OCI-LY3 (cell line): Measurements from ENCODE around the gene KATNB1.

Experiments
- H2AFZ ChIP-seq: fragments of 200-600, 300-600 bp; shearing (Covaris generic); 2 replicates; pipeline ENCODE4 v1.6.0; 2014; ENCODE audit warnings: antibody characterized with exemption, low read depth, low read length
- H3K27ac ChIP-seq: fragments of 200-600, 300-600 bp; sonication (generic); 2 replicates; pipeline ENCODE4 v1.5.1; 2014; ENCODE audit warnings: mild to moderate bottlenecking, low read length, moderate library complexity, mixed read lengths
- H3K27me3 ChIP-seq: fragments of 200-600, 300-600 bp; sonication (generic); 2 replicates; pipeline ENCODE4 v1.6.1; 2014; ENCODE audit warnings: low read depth, low read length, mixed read lengths
- H3K36me3 ChIP-seq: fragments of 200-600, 300-600 bp; sonication (generic); replicated peaks from 2 replicates; pipeline ENCODE3; 2014; ENCODE audit warnings: low read depth, low read length, mixed read lengths
- H3K4me1 ChIP-seq: fragments of 300-600, 200-600 bp; sonication (generic); 2 replicates; pipeline ENCODE4 v1.6.1; 2014; ENCODE audit warnings: low read length, mixed read lengths
- H3K4me2 ChIP-seq: fragments of 200-600, 300-600 bp; sonication (generic); 2 replicates; pipeline ENCODE4 v1.6.1; 2014; ENCODE audit warnings: low read length, mixed read lengths
- H3K4me3 ChIP-seq: fragments of 300-600, 200-600 bp; sonication (generic); 2 replicates; pipeline ENCODE4 v1.5.1; 2014; ENCODE audit warnings: antibody characterized with exemption, mild to moderate bottlenecking, low read length, moderate library complexity
- H3K79me2 ChIP-seq: fragments of 300-600, 200-600 bp; shearing (Covaris generic); 2 replicates; pipeline ENCODE4 v1.6.1; 2014; ENCODE audit warnings: mild to moderate bottlenecking, low read length, mixed read lengths
- H3K9ac ChIP-seq: fragments of 300-600, 200-600 bp; shearing (Covaris generic); 2 replicates; pipeline ENCODE4 v1.6.0; 2014; ENCODE audit warnings: mild to moderate bottlenecking, low read length, moderate library complexity
- H3K9me3 ChIP-seq: fragments of 200-600, 300-600 bp; shearing (Covaris generic); 2 replicates; pipeline ENCODE4 v1.6.1; 2014; ENCODE audit warnings: low read length, mixed read lengths; ENCODE audit not compliant: insufficient read depth
- H4K20me1 ChIP-seq: fragments of 200-600, 300-600 bp; sonication (generic); 2 replicates; pipeline ENCODE4 v1.6.1; 2016; ENCODE audit warnings: low read length, mixed read lengths; ENCODE audit not compliant: insufficient read depth
- CTCF ChIP-seq: fragments of 200-600, 300-600 bp; sonication (generic); IDR thresholded peaks from 2 replicates; pipeline ENCODE4 v1.5.1; 2014; ENCODE audit warnings: antibody characterized with exemption, low read length, low read depth
- EZH2phosphoT487 ChIP-seq: fragments of 200-600 bp; shearing (Covaris generic); IDR thresholded peaks from 2 replicates; pipeline ENCODE4 v1.6.1; 2018; ENCODE audit warnings: antibody characterized with exemption, mixed run types, low read depth

Gene KATNB1

GRCh38 chr16:57783883-57784282, 48.3 kb downstream of the KATNB1 start:
- no peak overlapping the region for H3K9ac ChIP-seq
- no peaks in the 10 kb centered on the region for H3K79me2 ChIP-seq
- H2AFZ ChIP-seq: no peak overlapping the region
- H3K9me3 ChIP-seq: no peaks in the 10 kb centered on the region
- no peak overlapping the region for H3K4me3 ChIP-seq
- no peak overlapping the region for H3K27ac ChIP-seq
- no peak overlapping the region for H3K4me2 ChIP-seq
- peaks cover 5% of the 10 kb centered on the region; the same call in 1 of the 2 replicates for H3K27me3 ChIP-seq
- TF ChIP-seq CTCF (no peak), EZH2phosphoT487 (no peak)
- H3K4me1 ChIP-seq: no peaks in the 10 kb centered on the region
- H4K20me1 ChIP-seq: no peaks in the 10 kb centered on the region
- H3K36me3 ChIP-seq: no peaks in the 10 kb centered on the region

- Histone ChIP-seq H2AFZ (no peak overlapping the region), H3K4me2 (no peak overlapping the region), H4K20me1 (no peaks in the 10 kb centered on the region), H3K4me1 (no peaks in the 10 kb centered on the region), H3K9me3 (no peaks in the 10 kb centered on the region), H3K27me3 (peaks cover 5% of the 10 kb centered on the region; the same call in 1 of the 2 replicates), H3K9ac (no peak overlapping the region), H3K79me2 (no peaks in the 10 kb centered on the region), H3K27ac (no peak overlapping the region), H3K4me3 (no peak overlapping the region), H3K36me3 (no peaks in the 10 kb centered on the region)
- TF ChIP-seq EZH2phosphoT487 (no peak), CTCF (no peak)
These were observed 48.8 kb downstream of the KATNB1 start for GRCh38 chr16:57784334-57784733.

GRCh38 chr16:57785385-57785784, 49.8 kb downstream of the KATNB1 start:
- Histone ChIP-seq H2AFZ (no peak overlapping the region), H3K36me3 (no peaks in the 10 kb centered on the region), H3K9ac (no peak overlapping the region), H3K27me3 (peaks cover 6% of the 10 kb centered on the region; the same call in 1 of the 2 replicates), H4K20me1 (no peaks in the 10 kb centered on the region), H3K4me3 (no peak overlapping the region), H3K79me2 (no peaks in the 10 kb centered on the region), H3K4me2 (no peak overlapping the region), H3K4me1 (no peaks in the 10 kb centered on the region), H3K9me3 (no peaks in the 10 kb centered on the region), H3K27ac (no peak overlapping the region)
- TF ChIP-seq EZH2phosphoT487 (no peak), CTCF (no peak)

GRCh38 chr16:57785924-57786323, 50.4 kb downstream of the KATNB1 start:
- H3K9me3 ChIP-seq: no peaks in the 10 kb centered on the region
- H4K20me1 ChIP-seq: no peaks in the 10 kb centered on the region
- H3K4me2 ChIP-seq: no peak overlapping the region
- no peak overlapping the region for H3K4me3 ChIP-seq
- H3K27ac ChIP-seq: no peak overlapping the region
- no peak for TF ChIP-seq EZH2phosphoT487
- no peak for TF ChIP-seq CTCF
- H3K9ac ChIP-seq: no peak overlapping the region
- H3K36me3 ChIP-seq: no peaks in the 10 kb centered on the region
- H3K27me3 ChIP-seq: peaks cover 9% of the 10 kb centered on the region; the same call in 1 of the 2 replicates
- no peak overlapping the region for H2AFZ ChIP-seq
- no peaks in the 10 kb centered on the region for H3K79me2 ChIP-seq
- no peaks in the 10 kb centered on the region for H3K4me1 ChIP-seq
